Measurements from ENCODE around the gene PPP2R1B.

GRCh38 chr11:111696556-111696955 is 69.6 kb downstream of the PPP2R1B start:
- TF ChIP-seq CTCF (IDR thresholded peaks at IDR 0.05; ENCODE audit: insufficient read depth, low read length, poor library complexity, severe bottlenecking) (no peak), EZH2phosphoT487 (conservative IDR thresholded peaks at IDR 0.05; ENCODE audit: low read length) (no peak)

Measured in SU-DHL-6 (cell line).